ENCODE measurements around the gene OSBPL6.

GRCh38 chr2:178296394-178297090 is 102.2 kb downstream of the OSBPL6 start:
- TF ChIP-seq CTCF (IDR thresholded peaks at IDR 0.05): no peak
- no peak for TF ChIP-seq POLR2A (IDR thresholded peaks at IDR 0.05)

All from esophagus squamous epithelium (tissue), 4 donors.